GM23338 (cell line): Measurements from ENCODE around the gene CYP19A1. TPM values are rescaled to one million over a fixed set of nuclear protein-coding genes. Genes with fewer than 3 reads are reported as not detected.

Source experiments
- ATAC-seq: fragments of 200-7000 bp; cut with Tn5 transposase; 3 replicates; pipeline ENCODE4 v1.9.1; 2020
- DNase-seq: peaks from one replicate; pipeline ENCODE4 v3.0.0-alpha.2; 2015; ENCODE audit warnings: low spot score
- H2AFZ ChIP-seq: fragments of 200-600 bp; sonication (generic); 2 replicates; pipeline ENCODE4 v1.8.0; 2016; ENCODE audit warnings: antibody characterized with exemption, mild to moderate bottlenecking, moderate library complexity
- H3F3A ChIP-seq: fragments of 200-600 bp; sonication (generic); replicated peaks from 2 replicates; pipeline ENCODE4 v1.8.0; 2017; ENCODE audit warnings: antibody characterized with exemption, mixed run types, low read depth
- H3K27ac ChIP-seq: fragments of 200-600 bp; sonication (generic); 2 replicates; pipeline ENCODE4 v1.6.1; 2016; ENCODE audit warnings: low read depth
- H3K27me3 ChIP-seq: fragments of 200-600 bp; sonication (generic); 2 replicates; pipeline ENCODE4 v1.8.0; 2016; ENCODE audit warnings: mild to moderate bottlenecking, mixed run types, moderate library complexity; ENCODE audit not compliant: insufficient read depth
- H3K36me3 ChIP-seq: fragments of 200-600 bp; sonication (generic); 2 replicates; pipeline ENCODE4 v1.8.0; 2016; ENCODE audit warnings: mild to moderate bottlenecking; ENCODE audit not compliant: insufficient read depth
- H3K4me1 ChIP-seq: fragments of 200-600 bp; sonication (generic); 2 replicates; pipeline ENCODE4 v1.8.0; 2016; ENCODE audit warnings: mild to moderate bottlenecking, moderate library complexity; ENCODE audit not compliant: insufficient read depth
- H3K4me2 ChIP-seq: fragments of 200-600 bp; sonication (generic); 2 replicates; pipeline ENCODE4 v1.7.1; 2017; ENCODE audit warnings: mixed run types
- H3K4me3 ChIP-seq: fragments of 200-600 bp; sonication (generic); 2 replicates; pipeline ENCODE4 v1.6.1; 2016; ENCODE audit warnings: mixed run types
- H3K79me2 ChIP-seq: fragments of 200-600 bp; sonication (generic); replicated peaks from 2 replicates; pipeline ENCODE4 v1.8.0; 2017; ENCODE audit warnings: mild to moderate bottlenecking; ENCODE audit not compliant: insufficient read depth
- H3K9me2 ChIP-seq: fragments of 200-600 bp; sonication (generic); 2 replicates; pipeline ENCODE4 v1.8.0; 2017; ENCODE audit not compliant: insufficient read depth
- H4K20me1 ChIP-seq: fragments of 200-600 bp; sonication (generic); replicated peaks from 2 replicates; pipeline ENCODE4 v1.8.0; 2017; ENCODE audit warnings: mild to moderate bottlenecking; ENCODE audit not compliant: insufficient read depth
- H3K27ac Mint-ChIP-seq: 2 replicates; pipeline ENCODE4 v1.8.0; 2020; ENCODE audit warnings: inconsistent platforms, mild to moderate bottlenecking, moderate library complexity, mixed read lengths
- H3K27me3 Mint-ChIP-seq: 3 replicates; pipeline ENCODE4 v1.8.0; 2022; ENCODE audit warnings: low read depth, mild to moderate bottlenecking, moderate library complexity, mixed read lengths, inconsistent platforms; ENCODE audit not compliant: insufficient read depth, poor library complexity
- H3K36me3 Mint-ChIP-seq: 3 replicates; pipeline ENCODE4 v1.8.0; 2021; ENCODE audit warnings: low read depth, mild to moderate bottlenecking, inconsistent platforms, moderate library complexity, mixed read lengths
- H3K4me1 Mint-ChIP-seq: 3 replicates; pipeline ENCODE4 v1.8.0; 2020; ENCODE audit warnings: mild to moderate bottlenecking, inconsistent platforms, mixed read lengths
- H3K4me3 Mint-ChIP-seq: 3 replicates; pipeline ENCODE4 v1.8.0; 2021; ENCODE audit warnings: moderate library complexity, mild to moderate bottlenecking, inconsistent platforms, mixed read lengths
- H3K9me3 Mint-ChIP-seq: 3 replicates; pipeline ENCODE4 v1.8.0; 2020; ENCODE audit warnings: moderate library complexity, mild to moderate bottlenecking, inconsistent platforms, mixed read lengths
- CREB1 ChIP-seq: fragments of 250-450 bp; sonication (Bioruptor Pico); IDR thresholded peaks from 2 replicates; pipeline ENCODE4 v1.5.0; 2020; ENCODE audit warnings: low read depth, mild to moderate bottlenecking, moderate library complexity
- EZH2 ChIP-seq: fragments of 200-600 bp; sonication (generic); IDR thresholded peaks from one replicate; pipeline ENCODE4 v1.8.0; 2017; ENCODE audit warnings: antibody characterized with exemption, mild to moderate bottlenecking, low read depth; ENCODE audit not compliant: unreplicated experiment
- EZH2phosphoT487 ChIP-seq: fragments of 200-600 bp; sonication (generic); IDR thresholded peaks from one replicate; pipeline ENCODE4 v1.8.1; 2018; ENCODE audit warnings: antibody characterized with exemption; ENCODE audit not compliant: unreplicated experiment
- JUNB ChIP-seq: IDR thresholded peaks from one replicate; pipeline ENCODE4 v1.6.1; 2016; ENCODE audit warnings: antibody characterized with exemption; ENCODE audit not compliant: unreplicated experiment
- NANOG ChIP-seq: IDR thresholded peaks from 2 replicates; pipeline ENCODE4 v1.6.1; 2016; ENCODE audit warnings: antibody characterized with exemption, borderline replicate concordance
- POLR2AphosphoS5 ChIP-seq: IDR thresholded peaks from 2 replicates; pipeline ENCODE4 v1.6.1; 2016; ENCODE audit warnings: antibody characterized with exemption, low read depth
- STAT1 ChIP-seq: IDR thresholded peaks from one replicate; pipeline ENCODE4 v1.6.1; 2016; ENCODE audit warnings: antibody characterized with exemption; ENCODE audit not compliant: unreplicated experiment
- ZNF114 ChIP-seq: fragments of 250-450 bp; sonication (Bioruptor Pico); IDR thresholded peaks from 2 replicates; pipeline ENCODE4 v1.5.0; 2020; ENCODE audit warnings: mild to moderate bottlenecking, moderate library complexity
- ZNF331 ChIP-seq: fragments of 250-450 bp; sonication (Bioruptor Pico); IDR thresholded peaks from 2 replicates; pipeline ENCODE4 v1.5.0; 2020; ENCODE audit warnings: low read depth, mild to moderate bottlenecking, moderate library complexity
- polyA plus RNA-seq: library from polyadenylated mRNA; unstranded; fragments of >200 nt; fragmentation: Nextera tagmentation; extraction: Ambion mirVana; gene quantifications from 2 replicates; pipeline ENCODE4 v1.2.1, GENCODE V29; 2016
- total RNA-seq: library from RNA; depleted of rRNA; stranded (reverse); fragments of >200 nt; shearing (Covaris generic); gene quantifications from 2 replicates; pipeline ENCODE4 v1.2.3, GENCODE V29; 2014
- TF ChIP-seq, protein P1 (sequence below): fragments of 250-450 bp; sonication (Bioruptor Pico); IDR thresholded peaks from 2 replicates; pipeline ENCODE4 v1.5.0; 2020; ENCODE audit warnings: mild to moderate bottlenecking, moderate library complexity
- TF ChIP-seq, protein P2 (sequence below): IDR thresholded peaks from one replicate; pipeline ENCODE4 v1.6.1; 2018; ENCODE audit warnings: antibody characterized with exemption; ENCODE audit not compliant: unreplicated experiment
- TF ChIP-seq, protein P3 (sequence below), 2 experiments: fragments of 200-600 bp in 1 of 2; sonication (generic) in 1 of 2; conservative IDR thresholded peaks; 2 replicates each; pipeline versions ENCODE4 v1.5.1 to v1.6.1; 2016 to 2017; ENCODE audit warnings: antibody characterized with exemption in 2 of 2, low read depth in 2 of 2, mild to moderate bottlenecking in 2 of 2, moderate library complexity in 1 of 2

Gene CYP19A1
- total and polyA plus RNA-seq, 2 experiments from 2014 or later, result 0.42 TPM; not detected in 1

DNA sequence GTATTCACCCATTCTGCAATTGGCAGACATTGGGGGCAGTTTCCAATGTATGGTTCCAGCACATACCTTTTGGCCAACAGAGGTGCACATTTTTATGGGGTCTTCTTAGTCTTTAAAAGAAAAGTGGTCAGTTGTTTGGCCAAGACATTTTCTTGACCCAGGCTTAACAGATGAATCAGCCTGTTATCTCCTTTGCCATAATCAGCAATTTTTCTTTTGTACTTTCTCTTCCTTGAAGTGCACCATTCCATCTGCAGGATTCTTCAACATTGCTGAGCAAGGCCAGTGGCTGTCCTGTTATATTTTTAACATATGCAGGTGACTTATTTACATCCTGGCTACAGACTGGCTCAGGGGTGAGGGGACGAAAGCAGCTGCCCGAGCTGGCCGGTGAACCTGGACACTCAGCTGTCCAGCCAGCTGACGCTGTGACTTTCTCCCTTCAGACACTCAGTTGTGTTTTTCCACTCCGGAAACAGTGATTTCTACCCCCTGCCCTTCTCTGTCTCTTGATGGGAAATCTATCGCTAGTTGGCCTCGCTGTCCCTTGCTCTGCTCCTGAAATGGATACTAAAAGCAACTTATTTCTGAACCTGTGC, 147.2 kb downstream of the CYP19A1 start (continued):
- TF ChIP-seq, protein P1, sequence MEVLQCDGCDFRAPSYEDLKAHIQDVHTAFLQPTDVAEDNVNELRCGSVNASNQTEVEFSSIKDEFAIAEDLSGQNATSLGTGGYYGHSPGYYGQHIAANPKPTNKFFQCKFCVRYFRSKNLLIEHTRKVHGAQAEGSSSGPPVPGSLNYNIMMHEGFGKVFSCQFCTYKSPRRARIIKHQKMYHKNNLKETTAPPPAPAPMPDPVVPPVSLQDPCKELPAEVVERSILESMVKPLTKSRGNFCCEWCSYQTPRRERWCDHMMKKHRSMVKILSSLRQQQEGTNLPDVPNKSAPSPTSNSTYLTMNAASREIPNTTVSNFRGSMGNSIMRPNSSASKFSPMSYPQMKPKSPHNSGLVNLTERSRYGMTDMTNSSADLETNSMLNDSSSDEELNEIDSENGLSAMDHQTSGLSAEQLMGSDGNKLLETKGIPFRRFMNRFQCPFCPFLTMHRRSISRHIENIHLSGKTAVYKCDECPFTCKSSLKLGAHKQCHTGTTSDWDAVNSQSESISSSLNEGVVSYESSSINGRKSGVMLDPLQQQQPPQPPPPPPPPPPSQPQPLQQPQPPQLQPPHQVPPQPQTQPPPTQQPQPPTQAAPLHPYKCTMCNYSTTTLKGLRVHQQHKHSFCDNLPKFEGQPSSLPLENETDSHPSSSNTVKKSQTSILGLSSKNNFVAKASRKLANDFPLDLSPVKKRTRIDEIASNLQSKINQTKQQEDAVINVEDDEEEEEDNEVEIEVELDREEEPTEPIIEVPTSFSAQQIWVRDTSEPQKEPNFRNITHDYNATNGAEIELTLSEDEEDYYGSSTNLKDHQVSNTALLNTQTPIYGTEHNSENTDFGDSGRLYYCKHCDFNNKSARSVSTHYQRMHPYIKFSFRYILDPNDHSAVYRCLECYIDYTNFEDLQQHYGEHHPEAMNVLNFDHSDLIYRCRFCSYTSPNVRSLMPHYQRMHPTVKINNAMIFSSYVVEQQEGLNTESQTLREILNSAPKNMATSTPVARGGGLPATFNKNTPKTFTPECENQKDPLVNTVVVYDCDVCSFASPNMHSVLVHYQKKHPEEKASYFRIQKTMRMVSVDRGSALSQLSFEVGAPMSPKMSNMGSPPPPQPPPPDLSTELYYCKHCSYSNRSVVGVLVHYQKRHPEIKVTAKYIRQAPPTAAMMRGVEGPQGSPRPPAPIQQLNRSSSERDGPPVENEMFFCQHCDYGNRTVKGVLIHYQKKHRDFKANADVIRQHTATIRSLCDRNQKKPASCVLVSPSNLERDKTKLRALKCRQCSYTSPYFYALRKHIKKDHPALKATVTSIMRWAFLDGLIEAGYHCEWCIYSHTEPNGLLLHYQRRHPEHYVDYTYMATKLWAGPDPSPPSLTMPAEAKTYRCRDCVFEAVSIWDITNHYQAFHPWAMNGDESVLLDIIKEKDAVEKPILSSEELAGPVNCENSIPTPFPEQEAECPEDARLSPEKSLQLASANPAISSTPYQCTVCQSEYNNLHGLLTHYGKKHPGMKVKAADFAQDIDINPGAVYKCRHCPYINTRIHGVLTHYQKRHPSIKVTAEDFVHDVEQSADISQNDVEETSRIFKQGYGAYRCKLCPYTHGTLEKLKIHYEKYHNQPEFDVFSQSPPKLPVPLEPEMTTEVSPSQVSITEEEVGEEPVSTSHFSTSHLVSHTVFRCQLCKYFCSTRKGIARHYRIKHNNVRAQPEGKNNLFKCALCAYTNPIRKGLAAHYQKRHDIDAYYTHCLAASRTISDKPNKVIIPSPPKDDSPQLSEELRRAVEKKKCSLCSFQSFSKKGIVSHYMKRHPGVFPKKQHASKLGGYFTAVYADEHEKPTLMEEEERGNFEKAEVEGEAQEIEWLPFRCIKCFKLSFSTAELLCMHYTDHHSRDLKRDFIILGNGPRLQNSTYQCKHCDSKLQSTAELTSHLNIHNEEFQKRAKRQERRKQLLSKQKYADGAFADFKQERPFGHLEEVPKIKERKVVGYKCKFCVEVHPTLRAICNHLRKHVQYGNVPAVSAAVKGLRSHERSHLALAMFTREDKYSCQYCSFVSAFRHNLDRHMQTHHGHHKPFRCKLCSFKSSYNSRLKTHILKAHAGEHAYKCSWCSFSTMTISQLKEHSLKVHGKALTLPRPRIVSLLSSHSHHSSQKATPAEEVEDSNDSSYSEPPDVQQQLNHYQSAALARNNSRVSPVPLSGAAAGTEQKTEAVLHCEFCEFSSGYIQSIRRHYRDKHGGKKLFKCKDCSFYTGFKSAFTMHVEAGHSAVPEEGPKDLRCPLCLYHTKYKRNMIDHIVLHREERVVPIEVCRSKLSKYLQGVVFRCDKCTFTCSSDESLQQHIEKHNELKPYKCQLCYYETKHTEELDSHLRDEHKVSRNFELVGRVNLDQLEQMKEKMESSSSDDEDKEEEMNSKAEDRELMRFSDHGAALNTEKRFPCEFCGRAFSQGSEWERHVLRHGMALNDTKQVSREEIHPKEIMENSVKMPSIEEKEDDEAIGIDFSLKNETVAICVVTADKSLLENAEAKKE, result no peak
- no peak for TF ChIP-seq JUNB

DNA sequence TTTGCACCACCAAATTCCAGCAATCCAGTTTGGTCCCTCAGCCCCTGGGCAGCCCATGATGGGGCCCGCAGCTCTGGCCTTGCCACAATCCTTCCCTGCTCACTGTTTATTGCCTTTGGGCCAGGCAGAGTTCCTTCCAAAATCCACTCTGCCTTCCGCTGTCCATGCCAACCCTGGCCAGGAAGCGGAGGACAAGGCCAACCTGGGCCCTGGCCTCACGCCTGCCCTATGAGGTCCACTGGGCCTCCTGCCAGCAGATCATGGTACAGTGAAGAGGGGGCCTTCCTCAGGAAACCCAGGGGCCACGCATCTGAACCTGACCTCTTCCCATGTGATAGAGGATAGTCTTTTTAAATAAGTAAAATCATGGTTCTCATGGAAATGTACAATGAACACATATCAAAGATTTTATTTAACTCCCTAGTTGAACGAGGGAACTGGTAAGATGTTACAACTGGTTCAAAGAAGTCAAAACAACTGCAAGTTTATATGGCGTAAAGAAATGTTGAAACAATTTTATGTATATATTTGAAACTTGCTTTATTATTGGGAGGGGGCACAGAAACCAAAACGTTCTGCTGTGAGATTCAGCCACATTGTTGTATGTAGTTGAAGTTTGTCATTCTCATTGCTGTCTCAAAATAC, 147.8 kb downstream of the CYP19A1 start:
- Histone ChIP-seq H3K4me3 (no peak overlapping the region), H3K27me3 (no peaks in the 10 kb centered on the region), H3K4me1 (no peaks in the 10 kb centered on the region; the same call in 1 of the 2 replicates), H3F3A (no peaks in the 10 kb centered on the region), H4K20me1 (no peaks in the 10 kb centered on the region), H2AFZ (no peak overlapping the region), H3K36me3 (no peaks in the 10 kb centered on the region), H3K9me2 (no peaks in the 10 kb centered on the region), H3K27ac (no peak overlapping the region), H3K4me2 (no peak overlapping the region), H3K79me2 (no peaks in the 10 kb centered on the region)
- no peak for ATAC-seq
- H3K36me3 Mint-ChIP-seq, result no peaks in the 10 kb centered on the region
- no peaks in the 10 kb centered on the region; the same call in 2 of the 3 replicates for H3K9me3 Mint-ChIP-seq
- H3K4me1 Mint-ChIP-seq, result peaks cover 8% of the 10 kb centered on the region
- DNase-seq, result no peak
- peaks cover 6% of the 10 kb centered on the region for H3K27me3 Mint-ChIP-seq
- no peak overlapping the region for H3K4me3 Mint-ChIP-seq
- H3K27ac Mint-ChIP-seq, result no peak overlapping the region
- TF ChIP-seq ZNF331 (CRISPR knock-in tag) (no peak), CREB1 (CRISPR knock-in tag) (no peak), ZNF114 (CRISPR knock-in tag) (no peak), STAT1 (no peak), POLR2AphosphoS5 (no peak), NANOG (no peak), EZH2phosphoT487 (no peak), EZH2 (no peak), JUNB (no peak)
- TF ChIP-seq, protein P2, sequence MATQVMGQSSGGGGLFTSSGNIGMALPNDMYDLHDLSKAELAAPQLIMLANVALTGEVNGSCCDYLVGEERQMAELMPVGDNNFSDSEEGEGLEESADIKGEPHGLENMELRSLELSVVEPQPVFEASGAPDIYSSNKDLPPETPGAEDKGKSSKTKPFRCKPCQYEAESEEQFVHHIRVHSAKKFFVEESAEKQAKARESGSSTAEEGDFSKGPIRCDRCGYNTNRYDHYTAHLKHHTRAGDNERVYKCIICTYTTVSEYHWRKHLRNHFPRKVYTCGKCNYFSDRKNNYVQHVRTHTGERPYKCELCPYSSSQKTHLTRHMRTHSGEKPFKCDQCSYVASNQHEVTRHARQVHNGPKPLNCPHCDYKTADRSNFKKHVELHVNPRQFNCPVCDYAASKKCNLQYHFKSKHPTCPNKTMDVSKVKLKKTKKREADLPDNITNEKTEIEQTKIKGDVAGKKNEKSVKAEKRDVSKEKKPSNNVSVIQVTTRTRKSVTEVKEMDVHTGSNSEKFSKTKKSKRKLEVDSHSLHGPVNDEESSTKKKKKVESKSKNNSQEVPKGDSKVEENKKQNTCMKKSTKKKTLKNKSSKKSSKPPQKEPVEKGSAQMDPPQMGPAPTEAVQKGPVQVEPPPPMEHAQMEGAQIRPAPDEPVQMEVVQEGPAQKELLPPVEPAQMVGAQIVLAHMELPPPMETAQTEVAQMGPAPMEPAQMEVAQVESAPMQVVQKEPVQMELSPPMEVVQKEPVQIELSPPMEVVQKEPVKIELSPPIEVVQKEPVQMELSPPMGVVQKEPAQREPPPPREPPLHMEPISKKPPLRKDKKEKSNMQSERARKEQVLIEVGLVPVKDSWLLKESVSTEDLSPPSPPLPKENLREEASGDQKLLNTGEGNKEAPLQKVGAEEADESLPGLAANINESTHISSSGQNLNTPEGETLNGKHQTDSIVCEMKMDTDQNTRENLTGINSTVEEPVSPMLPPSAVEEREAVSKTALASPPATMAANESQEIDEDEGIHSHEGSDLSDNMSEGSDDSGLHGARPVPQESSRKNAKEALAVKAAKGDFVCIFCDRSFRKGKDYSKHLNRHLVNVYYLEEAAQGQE, result no peak
- TF ChIP-seq, protein P3, sequence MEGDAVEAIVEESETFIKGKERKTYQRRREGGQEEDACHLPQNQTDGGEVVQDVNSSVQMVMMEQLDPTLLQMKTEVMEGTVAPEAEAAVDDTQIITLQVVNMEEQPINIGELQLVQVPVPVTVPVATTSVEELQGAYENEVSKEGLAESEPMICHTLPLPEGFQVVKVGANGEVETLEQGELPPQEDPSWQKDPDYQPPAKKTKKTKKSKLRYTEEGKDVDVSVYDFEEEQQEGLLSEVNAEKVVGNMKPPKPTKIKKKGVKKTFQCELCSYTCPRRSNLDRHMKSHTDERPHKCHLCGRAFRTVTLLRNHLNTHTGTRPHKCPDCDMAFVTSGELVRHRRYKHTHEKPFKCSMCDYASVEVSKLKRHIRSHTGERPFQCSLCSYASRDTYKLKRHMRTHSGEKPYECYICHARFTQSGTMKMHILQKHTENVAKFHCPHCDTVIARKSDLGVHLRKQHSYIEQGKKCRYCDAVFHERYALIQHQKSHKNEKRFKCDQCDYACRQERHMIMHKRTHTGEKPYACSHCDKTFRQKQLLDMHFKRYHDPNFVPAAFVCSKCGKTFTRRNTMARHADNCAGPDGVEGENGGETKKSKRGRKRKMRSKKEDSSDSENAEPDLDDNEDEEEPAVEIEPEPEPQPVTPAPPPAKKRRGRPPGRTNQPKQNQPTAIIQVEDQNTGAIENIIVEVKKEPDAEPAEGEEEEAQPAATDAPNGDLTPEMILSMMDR (conservative IDR thresholded peaks at IDR 0.05; ENCODE audit: low read depth in 2 of 2), result no peak
